ENCODE measurements around the gene DNAJC18. TPM values are rescaled to one million over a fixed set of nuclear protein-coding genes. Genes with fewer than 3 reads are reported as not detected.

DNAJC18 gene
- total RNA-seq, 1 experiment from 2014 or later = 16.7 TPM

GRCh38 chr5:139397921-139398320 is 41.4 kb downstream of the DNAJC18 start:
- no peak for TF ChIP-seq CTCF (conservative IDR thresholded peaks at IDR 0.05; ENCODE audit: low read depth, low read length)
- TF ChIP-seq EZH2 (IDR thresholded peaks at IDR 0.05; ENCODE audit: borderline replicate concordance, low read depth, low read length, poor library complexity, severe bottlenecking) = no peak
- no TSS peak for BruUV-seq (replicated peaks)
- Histone ChIP-seq H3K4me3 (ENCODE audit: low read depth, low read length, poor library complexity, severe bottlenecking) (no peak overlapping the region), H3K4me1 (ENCODE audit: insufficient read depth, low read length, poor library complexity, severe bottlenecking) (peaks cover 9% of the 10 kb centered on the region), H3K36me3 (ENCODE audit: insufficient read depth, low read length, poor library complexity, severe bottlenecking) (no peaks in the 10 kb centered on the region), H3K9me3 (ENCODE audit: low read depth, low read length, poor library complexity, severe bottlenecking) (no peaks in the 10 kb centered on the region), H3K27ac (ENCODE audit: low read depth, low read length, poor library complexity, severe bottlenecking) (no peak overlapping the region), H3K27me3 (replicated peaks; ENCODE audit: insufficient read depth, low read depth, low read length, poor library complexity) (peaks cover 13% of the 10 kb centered on the region)
- ChIA-PET CTCF (no interaction called here), POLR2A (ENCODE audit: low non-redundant PET) (no interaction called here)
- no peak for DNase-seq (ENCODE audit: low spot score)
- intact Hi-C loops (cut with micrococcal nuclease; ENCODE audit: unreplicated experiment) = no loop called here

GRCh38 chr5:139396691-139397090 is 42.6 kb downstream of the DNAJC18 start:
- no peak overlapping the region for H3K4me3 ChIP-seq (ENCODE audit: low read depth, low read length, poor library complexity, severe bottlenecking)
- CTCF ChIA-PET = no interaction called here
- TF ChIP-seq CTCF (conservative IDR thresholded peaks at IDR 0.05; ENCODE audit: low read depth, low read length) = no peak
- no peak for TF ChIP-seq EZH2 (IDR thresholded peaks at IDR 0.05; ENCODE audit: borderline replicate concordance, low read depth, low read length, poor library complexity, severe bottlenecking)
- no peak for DNase-seq (ENCODE audit: low spot score)
- peaks cover 14% of the 10 kb centered on the region for H3K27me3 ChIP-seq (replicated peaks; ENCODE audit: insufficient read depth, low read depth, low read length, poor library complexity)
- peaks cover 12% of the 10 kb centered on the region for H3K4me1 ChIP-seq (ENCODE audit: insufficient read depth, low read length, poor library complexity, severe bottlenecking)
- POLR2A ChIA-PET (ENCODE audit: low non-redundant PET) = no interaction called here
- intact Hi-C loops (cut with micrococcal nuclease; ENCODE audit: unreplicated experiment) = no loop called here
- no peak overlapping the region for H3K27ac ChIP-seq (ENCODE audit: low read depth, low read length, poor library complexity, severe bottlenecking)
- BruUV-seq (replicated peaks) = no TSS peak
- H3K36me3 ChIP-seq (ENCODE audit: insufficient read depth, low read length, poor library complexity, severe bottlenecking) = no peaks in the 10 kb centered on the region
- no peaks in the 10 kb centered on the region for H3K9me3 ChIP-seq (ENCODE audit: low read depth, low read length, poor library complexity, severe bottlenecking)

GRCh38 chr5:139395844-139396640 is 43.3 kb downstream of the DNAJC18 start:
- no peak for DNase-seq (ENCODE audit: low spot score)
- no TSS peak for BruUV-seq (replicated peaks)
- TF ChIP-seq EZH2 (IDR thresholded peaks at IDR 0.05; ENCODE audit: borderline replicate concordance, low read depth, low read length, poor library complexity, severe bottlenecking) = no peak
- no peak for TF ChIP-seq CTCF (conservative IDR thresholded peaks at IDR 0.05; ENCODE audit: low read depth, low read length)
- H3K36me3 ChIP-seq (ENCODE audit: insufficient read depth, low read length, poor library complexity, severe bottlenecking) = no peaks in the 10 kb centered on the region
- intact Hi-C loops (cut with micrococcal nuclease; ENCODE audit: unreplicated experiment) = no loop called here
- peaks cover 14% of the 10 kb centered on the region for H3K27me3 ChIP-seq (replicated peaks; ENCODE audit: insufficient read depth, low read depth, low read length, poor library complexity)
- H3K27ac ChIP-seq (ENCODE audit: low read depth, low read length, poor library complexity, severe bottlenecking) = no peak overlapping the region
- no peaks in the 10 kb centered on the region for H3K9me3 ChIP-seq (ENCODE audit: low read depth, low read length, poor library complexity, severe bottlenecking)
- POLR2A ChIA-PET (ENCODE audit: low non-redundant PET) = interaction anchor here (0.6 kb wide), 1 partner anchor 1064 kb away, joined by 3 read pairs; the partner anchor contains the start of gene CDC25C
- H3K4me1 ChIP-seq (ENCODE audit: insufficient read depth, low read length, poor library complexity, severe bottlenecking) = peaks cover 12% of the 10 kb centered on the region
- no peak overlapping the region for H3K4me3 ChIP-seq (ENCODE audit: low read depth, low read length, poor library complexity, severe bottlenecking)
- CTCF ChIA-PET = no interaction called here

Measured in A673 (cell line).